GM12878 (cell line): ENCODE results near the gene CNTNAP2. TPM values are rescaled to one million over a fixed set of nuclear protein-coding genes. Genes with fewer than 3 reads are reported as not detected.
"Not testable (repeated sequence)": the region's sequence is repeated elsewhere in the genome, so short reads cannot be mapped to it uniquely, and the experiment has no call there.

Experiments used
- ATAC-seq: fragments of 200-7000 bp; cut with Tn5 transposase; 3 replicates; pipeline ENCODE4 v1.9.1; 2020; ENCODE audit warnings: mild to moderate bottlenecking, moderate library complexity
- BruUV-seq: library from RNA; stranded (reverse); fragments of 400-500 nt; replicated peaks from 2 replicates; lab custom pipeline; 2021; lab: Mats Ljungman, UMichigan
- CTCF ChIA-PET: fragments of 300-600 bp; sonication (Branson Sonifier 250); formaldehyde crosslinking; extraction: SDS; loops from one replicate; lab custom pipeline; 2021; ENCODE audit warnings: inconsistent platforms; lab: Yijun Ruan, JAX
- POLR2A ChIA-PET: fragments of 350-600 bp; formaldehyde crosslinking; extraction: SDS; loops from one replicate; lab custom pipeline; 2021; ENCODE audit warnings: inconsistent platforms; lab: Charles Lee
- RAD21 ChIA-PET: fragments of 300-600 bp; sonication (Branson Sonifier 250); formaldehyde crosslinking; loops from one replicate; lab custom pipeline; 2023; ENCODE audit warnings: antibody characterized with exemption; ENCODE audit not compliant: unreplicated experiment; lab: Charles Lee
- SMC1A ChIA-PET: fragments of 300-600 bp; sonication (Branson Sonifier 250); formaldehyde crosslinking; loops from one replicate; lab custom pipeline; 2023; ENCODE audit not compliant: unreplicated experiment, uncharacterized antibody; lab: Charles Lee
- DNase-seq: peaks from one replicate; pipeline ENCODE4 v3.0.0-alpha.2; 2011; ENCODE audit warnings: low read depth, low spot score
- FAIRE-seq: peaks from 3 replicates; lab custom pipeline; 2011; peaks lifted over from hg19 to GRCh38; lab: Jason Lieb, UNC
- H2AFZ ChIP-seq: 2 replicates; pipeline ENCODE4 v1.6.0; 2011; ENCODE audit warnings: low read depth, low read length, control low read depth; ENCODE audit not compliant: control insufficient read depth
- H3K27ac ChIP-seq: 2 replicates; pipeline ENCODE4 v1.5.1; 2011; ENCODE audit warnings: control low read depth; ENCODE audit not compliant: control insufficient read depth, insufficient read depth
- H3K27me3 ChIP-seq, 2 experiments: replicated peaks in 1 of 2; 2 replicates each; pipeline versions ENCODE4 v1.6.0 to v1.6.1; 2011; ENCODE audit warnings: low read length in 1 of 2; ENCODE audit not compliant: control insufficient read depth in 2 of 2, insufficient read depth in 2 of 2
- H3K36me3 ChIP-seq, 2 experiments: 2 replicates each; pipeline ENCODE4 v1.5.1; 2011; ENCODE audit warnings: low read length in 1 of 2; ENCODE audit not compliant: control insufficient read depth in 2 of 2, insufficient read depth in 2 of 2
- H3K4me1 ChIP-seq: 2 replicates; pipeline ENCODE4 v1.6.1; 2011; ENCODE audit warnings: mild to moderate bottlenecking, low read length, moderate library complexity, mixed read lengths; ENCODE audit not compliant: control insufficient read depth, insufficient read depth
- H3K4me2 ChIP-seq: 2 replicates; pipeline ENCODE4 v1.6.0; 2011; ENCODE audit warnings: control low read depth; ENCODE audit not compliant: control insufficient read depth, insufficient read depth
- H3K4me3 ChIP-seq: fragments of 200-600 bp; sonication (generic); 2 replicates; pipeline ENCODE4 v1.5.1; 2016
- H3K79me2 ChIP-seq: 2 replicates; pipeline ENCODE4 v1.6.0; 2011; ENCODE audit warnings: low read length; ENCODE audit not compliant: control insufficient read depth, insufficient read depth
- H3K9ac ChIP-seq: 2 replicates; pipeline ENCODE4 v1.8.0; 2011; ENCODE audit warnings: low read length, control low read depth, mixed read lengths; ENCODE audit not compliant: control insufficient read depth, insufficient read depth
- H3K9me3 ChIP-seq: replicated peaks from 3 replicates; pipeline ENCODE4 v1.5.1; 2011; ENCODE audit warnings: mild to moderate bottlenecking, low read length; ENCODE audit not compliant: control insufficient read depth, insufficient read depth
- H4K20me1 ChIP-seq: 2 replicates; pipeline ENCODE4 v1.6.0; 2011; ENCODE audit not compliant: control insufficient read depth, insufficient read depth
- ATF7 ChIP-seq: fragments of 450-650 bp; IDR thresholded peaks from 2 replicates; pipeline ENCODE4 v1.6.1; 2016; ENCODE audit warnings: low read depth, mild to moderate bottlenecking
- CBX3 ChIP-seq: fragments of 200-600 bp; sonication (generic); IDR thresholded peaks from 2 replicates; pipeline ENCODE4 v1.6.1; 2016; ENCODE audit warnings: low read depth, borderline replicate concordance
- EGR1 ChIP-seq, 2 experiments: IDR thresholded peaks; 1 replicate in 1 of 2; 2 replicates in 1 of 2; pipeline ENCODE4 v1.6.1; 2011 to 2012; ENCODE audit warnings: low read depth in 2 of 2, low read length in 2 of 2, borderline replicate concordance in 1 of 2, mild to moderate bottlenecking in 1 of 2, moderate library complexity in 1 of 2
- MYB ChIP-seq: fragments of 150-350 bp; IDR thresholded peaks from 2 replicates; pipeline ENCODE4 v1.6.1; 2014; ENCODE audit warnings: mild to moderate bottlenecking, low read depth, low read length, borderline replicate concordance
- PKNOX1 ChIP-seq: fragments of 450-650 bp; IDR thresholded peaks from 2 replicates; pipeline ENCODE4 v1.6.1; 2016; ENCODE audit warnings: mild to moderate bottlenecking
- RCOR1 ChIP-seq: conservative IDR thresholded peaks from 2 replicates; pipeline ENCODE4 v1.6.1; 2012; ENCODE audit warnings: low read depth, low read length, improper control_type of control experiment
- SIN3A ChIP-seq: IDR thresholded peaks from 2 replicates; pipeline ENCODE4 v1.6.1; 2012; ENCODE audit warnings: low read depth, low read length, improper control_type of control experiment
- SMC3 ChIP-seq: IDR thresholded peaks from 2 replicates; pipeline ENCODE4 v1.6.1; 2011; ENCODE audit warnings: low read length, improper control_type of control experiment, borderline replicate concordance
- TCF3 ChIP-seq: IDR thresholded peaks from 2 replicates; pipeline ENCODE4 v1.6.1; 2012; ENCODE audit warnings: low read depth, mild to moderate bottlenecking, low read length, borderline replicate concordance; ENCODE audit not compliant: insufficient read depth
- YBX1 ChIP-seq: fragments of 450-650 bp; IDR thresholded peaks from 2 replicates; pipeline ENCODE4 v1.6.1; 2016; ENCODE audit warnings: antibody characterized with exemption
- WGBS: methylation state at CpG from one replicate; pipeline ENCODE4 v1.1.6; 2016; ENCODE audit warnings: low lambda C conversion rate; ENCODE audit not compliant: insufficient replicate concordance, insufficient coverage; ENCODE audit errors: missing lambda C conversion rate; 5-methylcytosine and 5-hydroxymethylcytosine counted together
- in situ Hi-C: fragments of 300-500 bp; cut with MboI; formaldehyde crosslinking; loops from 9 replicates; pipeline ENCODE4 v1.14.3; 2018; ENCODE audit warnings: mixed read lengths
- intact Hi-C: fragments of 100-400 bp; cut with micrococcal nuclease; formaldehyde crosslinking; loops from one replicate; pipeline ENCODE4 v1.14.2; 2022; ENCODE audit not compliant: unreplicated experiment
- polyA plus RNA-seq, 11 experiments: library from polyadenylated mRNA; depleted of rRNA in 4 of 11; unstranded in 6 of 11; stranded (reverse) in 5 of 11; fragments of >200 nt; fragmentation: Nextera tagmentation in 4 of 11; fragmentation: Illumina TruSeq in 1 of 11; extraction: Ambion mirVana in 4 of 11; extraction: Trizol in 1 of 11; gene quantifications; 1 replicate in 1 of 11; 2 replicates in 10 of 11; pipeline versions ENCODE4 v1.2.1 to v1.2.3, GENCODE V29; 2011 to 2016; ENCODE audit warnings: inconsistent platforms in 2 of 11, missing spikeins in 2 of 11, low read depth in 1 of 11
- total RNA-seq, 4 experiments: library from RNA; depleted of rRNA in 3 of 4; stranded (reverse); fragments of >200 nt in 3 of 4; fragmentation: Illumina TruSeq in 1 of 4; extraction: Trizol in 1 of 4; gene quantifications; 2 replicates each; pipeline versions ENCODE4 v1.2.1 to v1.2.3, GENCODE V29; 2013 to 2021

The CNTNAP2 gene
- total and polyA plus RNA-seq, 10 of the 15 experiments (the other 5 are each of a cell fraction or from before 2014, with no cell fraction given), result 0.03 to 0.08 (median 0.03) TPM; not detected in 7

- no peak for TF ChIP-seq PKNOX1
- TF ChIP-seq ATF7, result no peak
- no peak for TF ChIP-seq EGR1 (IDR thresholded peaks at IDR 0.05; ENCODE audit: borderline replicate concordance in 1 of 2, low read depth in 2 of 2, low read length in 2 of 2)
- TF ChIP-seq RCOR1, result no peak
Observed at GRCh38 chr7:146902266-146902665, 785.7 kb downstream of the CNTNAP2 start (continued).

GRCh38 chr7:146902728-146903127, 786.1 kb downstream of the CNTNAP2 start:
- ATAC-seq, result no peak
- FAIRE-seq, result no peak
- H3K27ac ChIP-seq, result no peak overlapping the region
- TF ChIP-seq YBX1 (no peak), SIN3A (no peak), CBX3 (no peak), MYB (no peak), TCF3 (no peak), SMC3 (no peak)
- intact Hi-C loops, result no loop called here
- POLR2A ChIA-PET, result no interaction called here
- no TSS peak for BruUV-seq
- no peaks in the 10 kb centered on the region for H3K4me1 ChIP-seq
- H4K20me1 ChIP-seq, result no peaks in the 10 kb centered on the region
- CTCF ChIA-PET, result interaction anchor here (1.1 kb wide), 1 partner anchor 13 kb away, joined by 3 read pairs; no protein-coding TSS in a partner anchor
- SMC1A ChIA-PET, result no interaction called here
- in situ Hi-C loops, result no loop called here
- H3K36me3 ChIP-seq, result no peaks in the 10 kb centered on the region
- H3K4me3 ChIP-seq, result no peak overlapping the region
- no peak overlapping the region for H3K4me2 ChIP-seq
- H3K27me3 ChIP-seq, result no peaks in the 10 kb centered on the region
- WGBS, result 34% methylated on average over 8 of the region's 8 CpGs
- H3K79me2 ChIP-seq, result no peaks in the 10 kb centered on the region
- H3K9me3 ChIP-seq, result no peaks in the 10 kb centered on the region; the same call in 2 of the 3 replicates
- RAD21 ChIA-PET, result no interaction called here
- H3K9ac ChIP-seq, result no peak overlapping the region
- H2AFZ ChIP-seq, result no peak overlapping the region
- DNase-seq, result no peak

GRCh38 chr7:146905746-146906145, 789.1 kb downstream of the CNTNAP2 start:
- H4K20me1 ChIP-seq, H3K4me2 ChIP-seq, H3K27ac ChIP-seq, POLR2A ChIA-PET, ATAC-seq, BruUV-seq, RAD21 ChIA-PET, H3K4me1 ChIP-seq, CTCF ChIA-PET, H3K9ac ChIP-seq, intact Hi-C loops, H3K36me3 ChIP-seq, SMC1A ChIA-PET, H3K4me3 ChIP-seq, H3K27me3 ChIP-seq, H3K79me2 ChIP-seq, FAIRE-seq, in situ Hi-C loops, H3K9me3 ChIP-seq, H2AFZ ChIP-seq, DNase-seq: not testable (repeated sequence)
- WGBS, result 72% methylated on average over 23 of the region's 24 CpGs
